Panc1 (cell line): Measurements from ENCODE around the gene TMEM185A. TPM values are rescaled to one million over a fixed set of nuclear protein-coding genes. Genes with fewer than 3 reads are reported as not detected.
"Not testable (repeated sequence)": the region's sequence is repeated elsewhere in the genome, so short reads cannot be mapped to it uniquely, and the experiment has no call there.

ENCODE experiments used
- ATAC-seq: fragments of 200-7000 bp; cut with Tn5 transposase; 2 replicates; pipeline ENCODE4 v1.9.1; 2020; ENCODE audit warnings: mild to moderate bottlenecking, moderate library complexity
- BruUV-seq: library from RNA; stranded (reverse); fragments of 400-500 nt; replicated peaks from 2 replicates; lab custom pipeline; 2021; lab: Mats Ljungman, UMichigan
- CTCF ChIA-PET: fragments of 300-600 bp; sonication (Branson Sonifier 250); formaldehyde crosslinking; loops from one replicate; lab custom pipeline; 2022; ENCODE audit warnings: antibody characterized with exemption; lab: Charles Lee
- POLR2A ChIA-PET: fragments of 300-600 bp; sonication (Branson Sonifier 250); formaldehyde crosslinking; loops from one replicate; lab custom pipeline; 2022; ENCODE audit warnings: antibody characterized with exemption; lab: Charles Lee
- DNase-seq: peaks from one replicate; pipeline ENCODE4 v3.0.0-alpha.2; 2010; ENCODE audit warnings: low read depth, low spot score
- H3K27ac ChIP-seq: 2 replicates; pipeline ENCODE4 v1.5.1; 2011; ENCODE audit warnings: mild to moderate bottlenecking, low read length, inconsistent platforms
- H3K27me3 ChIP-seq: fragments of 200-500 bp; sonication (Bioruptor generic); 2 replicates; pipeline ENCODE4 v1.6.0; 2014; ENCODE audit warnings: low read length, inconsistent platforms; ENCODE audit not compliant: control insufficient read depth, insufficient read depth
- H3K36me3 ChIP-seq: fragments of 200-500 bp; sonication (Bioruptor generic); 2 replicates; pipeline ENCODE4 v1.5.1; 2014; ENCODE audit warnings: inconsistent platforms, mild to moderate bottlenecking, low read length, moderate library complexity; ENCODE audit not compliant: control insufficient read depth, insufficient read depth
- H3K4me1 ChIP-seq: 2 replicates; pipeline ENCODE4 v1.5.1; 2011; ENCODE audit warnings: inconsistent platforms, mild to moderate bottlenecking, low read length, moderate library complexity; ENCODE audit not compliant: control insufficient read depth, insufficient read depth
- H3K4me3 ChIP-seq, 2 experiments: 2 replicates each; pipeline ENCODE4 v1.5.1; 2011 to 2012; ENCODE audit warnings: low read depth in 2 of 2, low read length in 2 of 2, mild to moderate bottlenecking in 2 of 2, inconsistent platforms in 1 of 2, moderate library complexity in 1 of 2
- H3K9me3 ChIP-seq: fragments of 200-500 bp; sonication (Bioruptor generic); 2 replicates; pipeline ENCODE4 v1.5.1; 2014; ENCODE audit warnings: low read depth, mild to moderate bottlenecking, inconsistent platforms, low read length, moderate library complexity; ENCODE audit not compliant: control insufficient read depth, insufficient read depth
- CTCF ChIP-seq: fragments of 450-650 bp; IDR thresholded peaks from 2 replicates; pipeline ENCODE4 v1.5.1; 2017; ENCODE audit warnings: mild to moderate bottlenecking
- POLR2AphosphoS5 ChIP-seq: IDR thresholded peaks from 2 replicates; pipeline ENCODE4 v1.6.1; 2012; ENCODE audit warnings: mild to moderate bottlenecking, low read depth, low read length, moderate library complexity
- REST ChIP-seq, 2 experiments: IDR thresholded peaks; 2 replicates each; pipeline ENCODE4 v1.6.1; 2011 to 2012; ENCODE audit warnings: low read depth in 2 of 2, control low read depth in 1 of 2, low read length in 1 of 2, mild to moderate bottlenecking in 1 of 2, moderate library complexity in 1 of 2; ENCODE audit not compliant: insufficient read depth in 1 of 2
- SIN3A ChIP-seq: IDR thresholded peaks from 2 replicates; pipeline ENCODE4 v1.6.1; 2012; ENCODE audit warnings: low read depth, mild to moderate bottlenecking, low read length, moderate library complexity, borderline replicate concordance; ENCODE audit not compliant: insufficient read depth
- TCF7L2 ChIP-seq: IDR thresholded peaks from 2 replicates; pipeline ENCODE4 v1.6.1; 2011; ENCODE audit warnings: mild to moderate bottlenecking, low read depth, low read length, inconsistent platforms
- in situ Hi-C: cut with HindIII; loops from 2 replicates; pipeline ENCODE4 v1.10.0; 2016; ENCODE audit warnings: low sequenced_read_pairs, low pct_unique_long_range_greater_than_20kb
- intact Hi-C: fragments of 100-400 bp; cut with micrococcal nuclease; formaldehyde crosslinking; loops from one replicate; pipeline ENCODE4 v1.10.0; 2022; ENCODE audit not compliant: unreplicated experiment
- total RNA-seq: library from RNA; stranded (reverse); gene quantifications from one replicate; pipeline ENCODE4 v1.2.1, GENCODE V29; 2021; ENCODE audit not compliant: unreplicated experiment

Gene TMEM185A
- total RNA-seq, 1 experiment from 2014 or later: 27.3 TPM

- Histone ChIP-seq H3K4me1 (no peaks in the 10 kb centered on the region), H3K27ac (no peak overlapping the region), H3K4me3 (no peak overlapping the region), H3K27me3 (no peaks in the 10 kb centered on the region; the same call in 1 of the 2 replicates), H3K36me3 (no peaks in the 10 kb centered on the region), H3K9me3 (no peaks in the 10 kb centered on the region)
- TF ChIP-seq CTCF (no peak), TCF7L2 (no peak), POLR2AphosphoS5 (no peak), SIN3A (no peak), REST (IDR thresholded peaks at IDR 0.05; ENCODE audit: insufficient read depth in 1 of 2, low read depth in 2 of 2, low read length in 1 of 2) (no peak)
- ATAC-seq (peak; percentile 45; the same call in 1 of the 2 replicates), DNase-seq (no peak)
- CTCF ChIA-PET: no interaction called here
- no TSS peak for BruUV-seq
- intact Hi-C loops: no loop called here
- POLR2A ChIA-PET: no interaction called here
- in situ Hi-C loops: no loop called here
Measured at GRCh38 chrX:149567621-149568417, 63.8 kb downstream of the TMEM185A start.

- in situ Hi-C loops (no loop called here), intact Hi-C loops (no loop called here)
- no peak overlapping the region for H3K27ac ChIP-seq
- no peaks in the 10 kb centered on the region for H3K4me1 ChIP-seq
- no peak overlapping the region for H3K4me3 ChIP-seq
- ATAC-seq (no peak), DNase-seq (no peak)
- ChIA-PET CTCF (no interaction called here), POLR2A (no interaction called here)
- no peaks in the 10 kb centered on the region for H3K27me3 ChIP-seq
- no peak for TF ChIP-seq POLR2AphosphoS5
- no peak for TF ChIP-seq SIN3A
- no peak for TF ChIP-seq CTCF
- no peak for TF ChIP-seq TCF7L2
- TF ChIP-seq REST (IDR thresholded peaks at IDR 0.05; ENCODE audit: insufficient read depth in 1 of 2, low read depth in 2 of 2, low read length in 1 of 2): no peak
- no peaks in the 10 kb centered on the region for H3K36me3 ChIP-seq
- BruUV-seq: no TSS peak
- H3K9me3 ChIP-seq: no peaks in the 10 kb centered on the region
Measured at GRCh38 chrX:149563359-149563758, 68.2 kb downstream of the TMEM185A start.

- H3K9me3 ChIP-seq, H3K36me3 ChIP-seq, POLR2A ChIA-PET, ATAC-seq, DNase-seq, BruUV-seq, H3K27ac ChIP-seq, intact Hi-C loops, H3K4me1 ChIP-seq, CTCF ChIA-PET, H3K4me3 ChIP-seq, in situ Hi-C loops, H3K27me3 ChIP-seq: not testable (repeated sequence)
Measured at GRCh38 chrX:149555251-149555650, 76.3 kb downstream of the TMEM185A start.
